Chondrocyte (in vitro differentiated cells): ENCODE data around the gene MRM2. TPM values are rescaled to one million over a fixed set of nuclear protein-coding genes. Genes with fewer than 3 reads are reported as not detected.

Source experiments
- DNase-seq: peaks from one replicate; pipeline ENCODE4 v3.0.0; 2021; ENCODE audit warnings: mixed read lengths, low spot score
- H3K27ac Mint-ChIP-seq: one replicate; pipeline ENCODE4 v1.8.0; 2021; ENCODE audit warnings: mild to moderate bottlenecking, moderate library complexity, mixed read lengths; ENCODE audit not compliant: unreplicated experiment
- H3K27me3 Mint-ChIP-seq: 2 replicates; pipeline ENCODE4 v1.8.0; 2021; ENCODE audit warnings: low read depth, mixed read lengths
- H3K36me3 Mint-ChIP-seq: 2 replicates; pipeline ENCODE4 v1.8.0; 2021; ENCODE audit warnings: low read depth, mixed read lengths
- H3K4me1 Mint-ChIP-seq: 2 replicates; pipeline ENCODE4 v1.8.0; 2021; ENCODE audit warnings: low read depth, mild to moderate bottlenecking, mixed read lengths
- H3K4me3 Mint-ChIP-seq: one replicate; pipeline ENCODE4 v1.8.0; 2021; ENCODE audit warnings: mild to moderate bottlenecking, moderate library complexity, mixed read lengths; ENCODE audit not compliant: unreplicated experiment
- H3K9me3 Mint-ChIP-seq: 2 replicates; pipeline ENCODE4 v1.8.0; 2021; ENCODE audit warnings: low read depth, mixed read lengths
- microRNA-seq: library from miRNA; unstranded; fragments of <30 nt; microRNA quantifications from one replicate; pipeline ENCODE4 v1.2.0, GENCODE V29; 2020; ENCODE audit warnings: borderline number of aligned reads
- total RNA-seq: library from RNA; stranded (reverse); gene quantifications from 3 replicates; pipeline ENCODE4 v1.2.1, GENCODE V29; 2021
- TF ChIP-seq, protein P1 (sequence below): fragments of 200-600 bp; sonication (generic); IDR thresholded peaks from 2 replicates; pipeline ENCODE4 v1.5.0; 2021; ENCODE audit warnings: antibody characterized with exemption, mild to moderate bottlenecking, moderate library complexity

The MRM2 gene
- total RNA-seq, 1 donor from 2014 or later, result 17.8 TPM

DNA sequence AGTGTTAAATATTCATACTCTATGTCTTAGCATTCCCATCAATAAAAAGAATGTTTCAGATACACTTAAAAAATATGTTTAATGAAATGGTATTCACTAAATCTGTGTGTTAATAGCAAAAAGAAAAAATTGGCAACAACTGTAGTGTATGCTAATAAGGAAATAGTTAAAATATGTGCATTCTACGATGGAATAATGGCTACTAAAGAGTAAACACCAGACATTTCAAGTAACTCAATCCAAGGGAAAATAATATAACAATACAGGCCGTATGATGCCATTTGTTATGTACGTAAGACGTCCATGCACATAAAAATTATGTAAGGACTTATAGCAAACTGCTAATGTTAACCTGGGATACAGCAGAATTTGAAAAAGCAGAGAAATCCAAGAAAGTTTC, 55.8 kb downstream of the MRM2 start:
- no peaks in the 10 kb centered on the region for H3K27me3 Mint-ChIP-seq
- H3K27ac Mint-ChIP-seq, result no peak overlapping the region
- H3K4me3 Mint-ChIP-seq, result no peak overlapping the region
- no peaks in the 10 kb centered on the region for H3K4me1 Mint-ChIP-seq
- peaks cover 16% of the 10 kb centered on the region for H3K9me3 Mint-ChIP-seq
- H3K36me3 Mint-ChIP-seq, result peaks cover 16% of the 10 kb centered on the region
- TF ChIP-seq, protein P1, sequence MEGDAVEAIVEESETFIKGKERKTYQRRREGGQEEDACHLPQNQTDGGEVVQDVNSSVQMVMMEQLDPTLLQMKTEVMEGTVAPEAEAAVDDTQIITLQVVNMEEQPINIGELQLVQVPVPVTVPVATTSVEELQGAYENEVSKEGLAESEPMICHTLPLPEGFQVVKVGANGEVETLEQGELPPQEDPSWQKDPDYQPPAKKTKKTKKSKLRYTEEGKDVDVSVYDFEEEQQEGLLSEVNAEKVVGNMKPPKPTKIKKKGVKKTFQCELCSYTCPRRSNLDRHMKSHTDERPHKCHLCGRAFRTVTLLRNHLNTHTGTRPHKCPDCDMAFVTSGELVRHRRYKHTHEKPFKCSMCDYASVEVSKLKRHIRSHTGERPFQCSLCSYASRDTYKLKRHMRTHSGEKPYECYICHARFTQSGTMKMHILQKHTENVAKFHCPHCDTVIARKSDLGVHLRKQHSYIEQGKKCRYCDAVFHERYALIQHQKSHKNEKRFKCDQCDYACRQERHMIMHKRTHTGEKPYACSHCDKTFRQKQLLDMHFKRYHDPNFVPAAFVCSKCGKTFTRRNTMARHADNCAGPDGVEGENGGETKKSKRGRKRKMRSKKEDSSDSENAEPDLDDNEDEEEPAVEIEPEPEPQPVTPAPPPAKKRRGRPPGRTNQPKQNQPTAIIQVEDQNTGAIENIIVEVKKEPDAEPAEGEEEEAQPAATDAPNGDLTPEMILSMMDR, result no peak
- no peak for DNase-seq

DNA sequence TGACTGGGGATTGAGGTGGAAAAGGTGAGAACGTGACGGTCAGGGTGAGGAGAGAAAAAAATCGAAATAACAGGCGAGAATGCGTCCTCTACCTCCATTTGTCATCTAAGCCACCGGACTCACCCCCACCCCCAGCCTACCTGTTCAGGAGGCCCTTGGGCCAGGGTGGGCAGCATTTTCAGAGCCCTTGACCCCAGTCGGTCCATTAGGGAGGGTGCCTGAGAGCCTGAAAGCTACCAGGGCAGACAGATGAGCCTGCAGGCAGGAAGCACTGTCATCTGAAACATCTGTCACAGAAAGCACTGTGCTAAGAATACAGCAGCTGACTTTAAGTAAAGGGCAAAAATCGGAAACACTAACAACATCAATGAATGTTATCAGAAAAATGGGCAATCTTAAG, 56.3 kb downstream of the MRM2 start:
- no peak overlapping the region for H3K27ac Mint-ChIP-seq
- no peak for DNase-seq
- peaks cover 16% of the 10 kb centered on the region for H3K9me3 Mint-ChIP-seq
- H3K36me3 Mint-ChIP-seq, result peaks cover 19% of the 10 kb centered on the region
- TF ChIP-seq, protein P1, result no peak
- no peak overlapping the region for H3K4me3 Mint-ChIP-seq
- no peaks in the 10 kb centered on the region for H3K27me3 Mint-ChIP-seq
- no peaks in the 10 kb centered on the region for H3K4me1 Mint-ChIP-seq

Small RNAs within 50 kb of the gene (microRNA-seq; reads per million reads assigned to microRNA genes)
- gene MIR6836, result not detected

Other genes starting within 250 kb of the MRM2 start
- gene MAD1L1, start 9.3 kb downstream of the MRM2 start, total RNA-seq, result 22.7 to 31.0 TPM (median 23.8 TPM) in 3 replicates
- 9.5 to 15.2 TPM (median 10.0 TPM) in 3 replicates for gene NUDT1, start within 50 bp of the MRM2 start, total RNA-seq
- 34.4 to 45.4 TPM (median 37.2 TPM) in 3 replicates for gene SNX8, start 72.2 kb upstream of the MRM2 start, total RNA-seq
- 120 to 135 TPM (median 121 TPM) in 3 replicates for gene EIF3B, start 112.6 kb upstream of the MRM2 start, total RNA-seq
- 20.7 to 31.5 TPM (median 22.4 TPM) in 3 replicates for gene CHST12, start 161.4 kb upstream of the MRM2 start, total RNA-seq
- gene GRIFIN, start 234.2 kb upstream of the MRM2 start, total RNA-seq, result not detected in 3 replicates